ENCODE results near the gene N4BP2L1.
A peak's percentile ranks its signal among the peaks of the same experiment; 100 is the strongest.

Gene N4BP2L1

DNA sequence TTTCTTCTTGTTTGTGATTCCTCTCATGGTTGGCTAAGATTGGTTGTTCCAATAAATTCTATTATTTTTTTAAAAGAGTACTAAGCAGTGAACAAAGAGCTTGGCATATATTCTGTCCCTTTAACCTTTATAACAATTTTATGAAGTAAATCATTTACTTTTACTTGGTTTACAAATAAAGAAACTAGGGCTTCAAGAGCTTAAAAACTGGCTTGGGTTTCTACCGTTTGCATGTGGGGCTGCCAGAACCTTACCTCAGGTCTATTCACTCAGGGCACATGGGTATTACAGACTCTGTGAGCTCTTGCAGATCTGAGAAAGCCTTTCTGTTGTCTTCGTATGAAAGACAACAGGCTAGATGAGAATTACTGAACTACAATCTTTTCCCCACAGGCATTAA, 13.3 kb downstream of the N4BP2L1 start:
- H3K27ac ChIP-seq (ENCODE audit: low read depth, low read length) = no peak overlapping the region
- H3K27me3 ChIP-seq (ENCODE audit: control insufficient read depth, insufficient read depth, low read length) = no peaks in the 10 kb centered on the region
- H3K4me3 ChIP-seq (ENCODE audit: low read depth, low read length) = no peak overlapping the region
- no peak overlapping the region for H3K9ac ChIP-seq (ENCODE audit: low read length)
- no peaks in the 10 kb centered on the region for H3K36me3 ChIP-seq (ENCODE audit: control insufficient read depth, insufficient read depth, low read length)
- peaks cover 4% of the 10 kb centered on the region; the same call in 1 of the 2 replicates for H3K4me1 ChIP-seq (ENCODE audit: control insufficient read depth, insufficient read depth, low read length)
- H3K9me3 ChIP-seq (ENCODE audit: control insufficient read depth, insufficient read depth, low read depth, low read length) = peaks cover 14% of the 10 kb centered on the region

DNA sequence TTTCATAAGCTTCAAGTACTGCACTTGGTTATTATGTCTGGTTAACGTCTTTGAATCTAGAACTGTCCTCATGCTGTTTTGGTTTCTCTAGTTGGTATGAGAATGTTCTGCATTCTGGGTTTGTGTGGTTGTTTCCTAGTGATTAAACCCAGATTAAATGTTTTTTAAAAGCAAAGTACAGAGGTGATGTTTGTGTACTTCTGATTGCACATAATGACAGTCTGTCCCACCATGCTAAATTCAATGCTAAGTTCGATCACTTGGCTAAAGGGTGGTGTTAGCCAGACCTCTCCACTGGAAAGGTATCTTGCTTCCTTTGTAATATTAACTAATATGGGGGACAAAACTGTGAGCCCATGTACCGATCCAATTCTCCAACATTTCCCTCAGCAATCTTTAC, 14.6 kb downstream of the N4BP2L1 start:
- no peaks in the 10 kb centered on the region for H3K36me3 ChIP-seq (ENCODE audit: control insufficient read depth, insufficient read depth, low read length)

DNA sequence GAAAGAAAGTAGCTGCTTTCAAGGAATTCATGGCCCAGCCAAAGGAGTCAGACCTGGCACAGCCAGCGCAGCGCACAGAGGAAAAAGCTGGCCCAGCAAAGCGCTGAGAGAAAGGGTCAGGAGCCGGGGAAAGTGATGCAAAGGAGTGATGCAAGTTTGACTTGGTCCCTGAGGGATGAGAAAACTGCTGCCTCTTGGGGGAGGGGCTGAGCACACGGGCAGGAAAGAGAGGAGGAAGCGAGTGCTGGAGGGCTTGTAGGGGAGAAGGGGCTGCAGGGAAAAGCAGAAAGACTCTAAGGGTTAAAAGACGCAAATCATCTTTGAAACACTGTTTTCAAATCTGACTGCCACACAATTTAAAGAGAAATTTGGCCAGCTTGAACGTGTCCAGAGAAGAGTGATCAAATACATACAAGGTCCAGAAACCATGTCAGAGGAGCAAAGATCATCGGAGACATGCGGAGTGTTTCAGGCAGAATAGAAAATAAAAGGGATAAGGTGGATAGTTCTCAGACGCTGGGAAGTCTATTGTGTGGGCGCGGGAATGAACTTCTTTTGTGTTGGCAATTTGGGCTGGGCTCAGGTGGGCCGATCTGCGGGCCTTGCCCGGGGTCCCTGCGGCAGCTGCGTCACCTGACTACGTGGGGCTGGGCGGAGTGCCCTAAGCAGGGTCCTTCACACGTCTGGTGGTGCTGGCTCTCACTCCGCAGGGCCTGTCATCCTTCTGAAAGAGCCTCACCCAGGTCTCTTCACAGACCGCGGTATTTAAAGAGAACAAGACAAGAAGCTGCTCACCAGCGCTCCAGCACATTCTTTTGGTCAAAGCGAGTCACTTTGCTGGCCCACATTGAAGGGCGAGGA, 18.1 kb downstream of the N4BP2L1 start:
- peak overlapping the region; percentile 65 for H3K4me3 ChIP-seq (ENCODE audit: low read depth, low read length)
- peaks cover 18% of the 10 kb centered on the region for H3K4me1 ChIP-seq (ENCODE audit: control insufficient read depth, insufficient read depth, low read length)
- no peak overlapping the region for H3K27ac ChIP-seq (ENCODE audit: low read depth, low read length)
- no peaks in the 10 kb centered on the region for H3K9me3 ChIP-seq (ENCODE audit: control insufficient read depth, insufficient read depth, low read depth, low read length)
- peak overlapping the region; percentile 53 for H3K9ac ChIP-seq (ENCODE audit: low read length)
- H3K27me3 ChIP-seq (ENCODE audit: control insufficient read depth, insufficient read depth, low read length) = no peaks in the 10 kb centered on the region; the same call in 1 of the 2 replicates
- H3K36me3 ChIP-seq (ENCODE audit: control insufficient read depth, insufficient read depth, low read length) = no peaks in the 10 kb centered on the region

More for the DNA sequence above, 14.6 kb downstream of the N4BP2L1 start:
- Histone ChIP-seq H3K9ac (ENCODE audit: low read length) (no peak overlapping the region), H3K4me1 (ENCODE audit: control insufficient read depth, insufficient read depth, low read length) (peaks cover 16% of the 10 kb centered on the region), H3K27me3 (ENCODE audit: control insufficient read depth, insufficient read depth, low read length) (no peaks in the 10 kb centered on the region; the same call in 1 of the 2 replicates), H3K9me3 (ENCODE audit: control insufficient read depth, insufficient read depth, low read depth, low read length) (peaks cover 8% of the 10 kb centered on the region), H3K27ac (ENCODE audit: low read depth, low read length) (no peak overlapping the region), H3K4me3 (ENCODE audit: low read depth, low read length) (no peak overlapping the region)

DNA sequence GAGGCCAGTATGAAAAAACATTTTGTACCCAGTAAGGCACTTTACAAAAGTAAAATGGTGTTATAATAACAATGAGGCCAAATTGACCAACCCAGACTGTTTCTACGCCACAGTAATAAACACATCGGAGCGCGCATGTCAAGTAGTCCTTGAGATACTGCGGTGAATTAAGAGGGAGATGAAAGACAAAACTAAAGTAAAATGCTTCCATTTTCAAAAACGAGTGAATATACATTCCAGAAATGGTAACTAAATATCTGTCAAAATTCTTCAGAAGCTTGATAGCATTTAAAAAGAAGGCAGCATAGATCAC, 19.0 kb downstream of the N4BP2L1 start:
- H3K9me3 ChIP-seq (ENCODE audit: control insufficient read depth, insufficient read depth, low read depth, low read length) = no peaks in the 10 kb centered on the region
- no peaks in the 10 kb centered on the region for H3K36me3 ChIP-seq (ENCODE audit: control insufficient read depth, insufficient read depth, low read length)
- no peak overlapping the region for H3K9ac ChIP-seq (ENCODE audit: low read length)
- no peak overlapping the region for H3K27ac ChIP-seq (ENCODE audit: low read depth, low read length)
- H3K27me3 ChIP-seq (ENCODE audit: control insufficient read depth, insufficient read depth, low read length) = no peaks in the 10 kb centered on the region; the same call in 1 of the 2 replicates
- no peak overlapping the region for H3K4me3 ChIP-seq (ENCODE audit: low read depth, low read length)
- peaks cover 18% of the 10 kb centered on the region for H3K4me1 ChIP-seq (ENCODE audit: control insufficient read depth, insufficient read depth, low read length)

DNA sequence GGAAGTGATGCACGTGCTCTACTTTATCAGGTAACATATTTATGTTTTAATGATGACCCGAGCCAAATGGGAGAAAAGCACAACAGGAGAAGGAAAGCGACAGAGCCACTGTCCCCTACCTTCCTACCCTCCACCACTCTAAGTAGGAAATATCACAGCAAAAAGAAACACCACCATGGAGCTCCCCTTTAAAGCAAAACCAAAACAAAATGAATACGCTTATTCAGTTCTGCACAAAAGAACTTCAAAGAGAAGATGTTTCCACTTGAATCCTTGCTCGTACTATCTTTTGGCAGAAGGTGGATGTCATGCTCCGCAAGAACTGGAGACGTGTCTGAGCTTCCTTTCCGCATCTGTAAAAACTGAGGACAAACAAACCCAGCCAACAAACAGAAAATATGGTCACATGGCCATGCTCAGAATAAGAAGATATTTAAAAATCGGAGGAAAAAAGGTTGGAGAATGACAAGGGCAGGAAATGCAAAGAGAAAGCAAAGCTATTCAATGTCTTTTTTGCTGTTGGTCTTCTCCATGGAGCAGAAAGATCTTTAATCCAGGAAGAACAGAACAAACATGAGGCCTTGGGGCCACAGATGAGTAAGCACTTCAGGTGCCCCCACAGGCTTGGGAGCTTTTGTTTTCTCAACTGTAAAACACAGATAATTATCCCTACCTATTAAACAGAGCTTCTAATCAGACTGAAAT, 19.5 kb downstream of the N4BP2L1 start:
- Histone ChIP-seq H3K36me3 (ENCODE audit: control insufficient read depth, insufficient read depth, low read length) (no peaks in the 10 kb centered on the region), H3K9me3 (ENCODE audit: control insufficient read depth, insufficient read depth, low read depth, low read length) (no peaks in the 10 kb centered on the region), H3K27me3 (ENCODE audit: control insufficient read depth, insufficient read depth, low read length) (no peaks in the 10 kb centered on the region; the same call in 1 of the 2 replicates), H3K27ac (ENCODE audit: low read depth, low read length) (no peak overlapping the region), H3K4me1 (ENCODE audit: control insufficient read depth, insufficient read depth, low read length) (peaks cover 18% of the 10 kb centered on the region), H3K9ac (ENCODE audit: low read length) (no peak overlapping the region), H3K4me3 (ENCODE audit: low read depth, low read length) (no peak overlapping the region)

DNA sequence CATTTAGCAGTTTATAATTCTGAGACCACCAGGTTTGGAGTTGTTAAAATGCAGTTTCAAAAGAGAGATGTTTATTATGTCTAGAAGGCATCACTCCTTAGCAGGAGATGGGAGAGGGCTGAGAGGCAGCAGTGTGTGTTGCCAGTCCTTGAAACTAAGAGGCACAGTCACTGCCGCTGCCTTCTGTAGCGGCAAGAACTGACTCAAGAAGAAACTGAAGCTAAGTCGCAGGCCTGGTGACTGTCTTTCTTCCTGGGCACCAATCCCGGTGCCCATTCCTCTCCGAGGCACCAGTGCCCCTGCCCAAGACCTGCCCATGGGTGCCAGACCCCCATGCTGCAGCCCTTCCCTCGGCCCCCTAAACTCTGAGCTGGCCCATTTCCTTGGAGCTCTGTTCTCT, 20.1 kb downstream of the N4BP2L1 start:
- peaks cover 18% of the 10 kb centered on the region for H3K4me1 ChIP-seq (ENCODE audit: control insufficient read depth, insufficient read depth, low read length)
- no peak overlapping the region for H3K9ac ChIP-seq (ENCODE audit: low read length)
- H3K27me3 ChIP-seq (ENCODE audit: control insufficient read depth, insufficient read depth, low read length) = no peaks in the 10 kb centered on the region; the same call in 1 of the 2 replicates
- no peak overlapping the region for H3K27ac ChIP-seq (ENCODE audit: low read depth, low read length)
- H3K36me3 ChIP-seq (ENCODE audit: control insufficient read depth, insufficient read depth, low read length) = no peaks in the 10 kb centered on the region
- no peaks in the 10 kb centered on the region for H3K9me3 ChIP-seq (ENCODE audit: control insufficient read depth, insufficient read depth, low read depth, low read length)
- no peak overlapping the region for H3K4me3 ChIP-seq (ENCODE audit: low read depth, low read length)

DNA sequence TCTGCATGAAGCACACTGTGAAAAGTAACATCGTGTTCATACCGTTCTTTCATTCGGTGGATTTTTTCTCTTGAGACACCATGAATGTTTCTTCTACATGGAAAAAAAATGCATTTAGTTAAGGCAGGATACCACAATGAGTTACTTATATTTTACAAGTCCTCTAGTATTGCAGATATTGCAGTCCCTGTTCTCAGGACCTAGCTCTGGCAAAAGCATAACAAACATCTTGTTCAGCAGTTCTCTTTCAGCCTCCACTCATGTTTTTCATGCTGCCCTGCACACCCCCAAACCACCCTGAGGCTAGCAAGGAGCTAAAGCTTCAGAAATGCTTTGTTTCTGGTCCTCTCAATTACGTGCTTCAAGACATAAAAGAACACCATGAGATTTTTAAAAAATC, 24.8 kb downstream of the N4BP2L1 start:
- Histone ChIP-seq H3K9me3 (ENCODE audit: control insufficient read depth, insufficient read depth, low read depth, low read length) (no peaks in the 10 kb centered on the region), H3K4me1 (ENCODE audit: control insufficient read depth, insufficient read depth, low read length) (peaks cover under 1% of the 10 kb centered on the region; the same call in 1 of the 2 replicates), H3K27ac (ENCODE audit: low read depth, low read length) (no peak overlapping the region), H3K36me3 (ENCODE audit: control insufficient read depth, insufficient read depth, low read length) (peaks cover 10% of the 10 kb centered on the region), H3K9ac (ENCODE audit: low read length) (no peak overlapping the region), H3K4me3 (ENCODE audit: low read depth, low read length) (no peak overlapping the region), H3K27me3 (ENCODE audit: control insufficient read depth, insufficient read depth, low read length) (no peaks in the 10 kb centered on the region)

DNA sequence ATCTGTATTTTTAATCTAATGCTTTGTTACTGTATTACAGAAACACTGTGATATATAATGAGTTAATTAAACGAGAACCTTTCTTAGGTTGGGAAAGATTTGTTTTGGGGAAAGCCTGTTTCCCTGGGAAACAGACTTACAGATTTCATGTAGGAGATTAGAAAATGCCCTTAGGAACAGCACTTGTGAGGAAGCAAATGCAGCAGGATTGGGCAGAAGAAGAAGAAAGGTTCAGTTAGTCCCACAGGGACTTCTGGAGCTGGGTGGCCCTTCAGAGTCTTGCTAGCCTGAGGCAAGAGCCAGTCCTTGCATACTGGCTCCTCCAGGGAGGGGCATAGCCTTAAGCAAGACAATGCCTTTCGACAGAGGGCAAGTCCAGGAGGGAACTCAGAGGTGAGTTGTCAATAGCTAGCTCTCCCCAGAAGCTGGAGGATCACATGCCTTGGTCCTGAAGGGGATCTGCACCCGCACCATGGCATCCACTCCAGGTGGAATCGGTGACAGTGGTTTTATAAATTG, 36.8 kb downstream of the N4BP2L1 start:
- H3K27me3 ChIP-seq (ENCODE audit: control insufficient read depth, insufficient read depth, low read length) = no peaks in the 10 kb centered on the region
- H3K27ac ChIP-seq (ENCODE audit: low read depth, low read length) = 0 out of 2 replicates have a peak overlapping the region, but pooled peaks have one; percentile 11
- no peak overlapping the region for H3K9ac ChIP-seq (ENCODE audit: low read length)
- no peaks in the 10 kb centered on the region for H3K9me3 ChIP-seq (ENCODE audit: control insufficient read depth, insufficient read depth, low read depth, low read length)
- H3K36me3 ChIP-seq (ENCODE audit: control insufficient read depth, insufficient read depth, low read length) = peaks cover 10% of the 10 kb centered on the region
- H3K4me1 ChIP-seq (ENCODE audit: control insufficient read depth, insufficient read depth, low read length) = peaks cover 5% of the 10 kb centered on the region; the same call in 1 of the 2 replicates
- no peak overlapping the region for H3K4me3 ChIP-seq (ENCODE audit: low read depth, low read length)

DNA sequence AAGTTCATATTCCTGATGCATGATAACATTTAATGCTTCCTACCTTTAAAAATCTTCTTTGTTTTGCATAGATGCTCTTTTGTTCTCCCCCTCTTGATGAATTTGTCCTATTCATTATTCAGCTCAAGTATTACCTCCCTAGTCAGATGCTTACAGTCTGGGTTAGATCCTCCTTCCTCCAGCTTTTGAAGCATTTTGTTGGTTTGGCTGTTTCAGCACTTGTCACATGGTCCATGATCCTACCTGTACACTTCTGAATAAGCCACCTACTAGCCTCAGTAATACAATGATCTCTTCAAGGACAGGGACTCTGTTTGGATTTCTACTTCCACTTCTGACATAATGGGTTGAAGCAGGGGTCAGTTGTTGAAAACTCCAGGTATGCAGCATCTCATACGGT, 37.4 kb downstream of the N4BP2L1 start:
- Histone ChIP-seq H3K36me3 (ENCODE audit: control insufficient read depth, insufficient read depth, low read length) (peaks cover 8% of the 10 kb centered on the region; the same call in 1 of the 2 replicates), H3K9ac (ENCODE audit: low read length) (no peak overlapping the region), H3K4me1 (ENCODE audit: control insufficient read depth, insufficient read depth, low read length) (peaks cover 5% of the 10 kb centered on the region; the same call in 1 of the 2 replicates), H3K9me3 (ENCODE audit: control insufficient read depth, insufficient read depth, low read depth, low read length) (no peaks in the 10 kb centered on the region), H3K27me3 (ENCODE audit: control insufficient read depth, insufficient read depth, low read length) (no peaks in the 10 kb centered on the region), H3K27ac (ENCODE audit: low read depth, low read length) (0 out of 2 replicates have a peak overlapping the region, but pooled peaks have one; percentile 11), H3K4me3 (ENCODE audit: low read depth, low read length) (no peak overlapping the region)

DNA sequence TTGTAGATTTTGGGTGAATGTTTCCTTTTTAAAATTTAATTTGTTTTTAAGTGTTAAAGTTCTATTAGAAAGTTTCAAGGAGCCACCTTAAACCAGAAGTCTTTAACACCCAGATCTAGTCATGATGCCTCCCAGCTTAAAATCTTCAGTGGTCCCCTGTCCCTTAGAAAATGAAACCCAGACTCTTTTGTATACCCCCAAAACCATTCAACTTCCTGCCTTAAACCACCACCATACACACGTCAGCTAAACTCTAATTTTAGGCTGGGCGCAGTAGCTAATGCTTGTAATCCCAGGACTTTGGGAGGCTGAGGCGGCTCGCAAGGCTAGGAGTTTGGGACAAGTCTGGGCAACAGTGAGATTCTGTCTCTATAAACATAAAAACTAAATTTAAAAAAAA, 37.9 kb downstream of the N4BP2L1 start:
- Histone ChIP-seq H3K9ac (ENCODE audit: low read length) (no peak overlapping the region), H3K27me3 (ENCODE audit: control insufficient read depth, insufficient read depth, low read length) (no peaks in the 10 kb centered on the region), H3K4me3 (ENCODE audit: low read depth, low read length) (no peak overlapping the region), H3K27ac (ENCODE audit: low read depth, low read length) (no peak overlapping the region), H3K4me1 (ENCODE audit: control insufficient read depth, insufficient read depth, low read length) (peaks cover 5% of the 10 kb centered on the region; the same call in 1 of the 2 replicates), H3K36me3 (ENCODE audit: control insufficient read depth, insufficient read depth, low read length) (peaks cover 11% of the 10 kb centered on the region), H3K9me3 (ENCODE audit: control insufficient read depth, insufficient read depth, low read depth, low read length) (no peaks in the 10 kb centered on the region)

DNA sequence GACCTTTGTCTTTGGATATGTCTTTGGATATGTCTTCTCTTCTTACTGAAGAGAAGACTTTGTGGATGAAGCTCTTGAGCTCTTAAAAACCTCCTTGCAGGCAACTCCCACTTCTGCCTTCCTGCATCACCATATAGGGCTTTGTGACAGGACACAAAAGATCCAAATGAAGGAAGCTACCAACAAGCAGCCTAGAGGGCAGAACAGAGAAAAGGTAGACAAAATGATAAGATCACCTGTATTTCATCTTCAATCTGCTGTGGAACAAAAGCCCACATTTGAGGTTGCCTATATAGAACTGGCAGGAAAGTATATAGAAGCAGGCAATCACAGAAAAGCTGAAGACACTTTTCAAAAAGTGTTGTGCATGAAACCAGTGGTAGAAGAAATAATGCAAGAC, 42.5 kb downstream of the N4BP2L1 start:
- Histone ChIP-seq H3K36me3 (ENCODE audit: control insufficient read depth, insufficient read depth, low read length) (peaks cover 33% of the 10 kb centered on the region), H3K9ac (ENCODE audit: low read length) (no peak overlapping the region), H3K9me3 (ENCODE audit: control insufficient read depth, insufficient read depth, low read depth, low read length) (no peaks in the 10 kb centered on the region), H3K4me1 (ENCODE audit: control insufficient read depth, insufficient read depth, low read length) (peaks cover 2% of the 10 kb centered on the region; the same call in 1 of the 2 replicates), H3K27me3 (ENCODE audit: control insufficient read depth, insufficient read depth, low read length) (no peaks in the 10 kb centered on the region), H3K4me3 (ENCODE audit: low read depth, low read length) (no peak overlapping the region), H3K27ac (ENCODE audit: low read depth, low read length) (no peak overlapping the region)

All from HUES6 (cell line).